Hindlimb muscle (tissue), 1 donor: ENCODE results near the gene GPBP1. TPM values are rescaled to one million over a fixed set of nuclear protein-coding genes. Genes with fewer than 3 reads are reported as not detected.
"Not testable (repeated sequence)": the region's sequence is repeated elsewhere in the genome, so short reads cannot be mapped to it uniquely, and the experiment has no call there.

Experiments
- DNase-seq: peaks from one replicate; pipeline ENCODE4 v3.0.0-alpha.2; 2013
- polyA plus RNA-seq: library from polyadenylated mRNA; unstranded; fragments of 120-200 nt; gene quantifications from one replicate; pipeline ENCODE4 v1.2.1, GENCODE V29; 2013; ENCODE audit not compliant: insufficient read length

The GPBP1 gene
- polyA plus RNA-seq, 1 donor, result 78.6 TPM

- DNase-seq, result no peak
Measured at GRCh38 chr5:57177479-57178156, 3.8 kb downstream of the GPBP1 start.

DNA sequence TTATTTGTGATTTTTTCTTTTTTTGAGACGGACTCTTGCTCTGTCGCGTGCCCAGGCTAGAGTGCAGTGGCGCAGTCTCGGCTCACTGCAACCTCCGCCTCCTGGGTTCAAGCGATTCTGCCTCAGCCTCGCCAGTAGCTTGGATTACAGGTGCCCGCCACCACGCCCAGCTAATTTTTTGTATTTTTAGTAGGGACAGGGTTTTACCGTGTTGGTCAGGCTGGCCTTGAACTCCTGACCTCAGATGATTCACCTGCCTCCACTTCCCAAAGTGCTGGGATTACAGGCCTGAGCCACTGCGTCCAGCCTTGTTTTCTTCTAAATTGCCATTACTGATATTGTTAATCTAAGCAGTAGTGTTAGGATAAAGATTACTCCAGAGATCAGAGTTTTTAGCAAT, 4.4 kb downstream of the GPBP1 start:
- not testable (repeated sequence) for DNase-seq

GRCh38 chr5:57179262-57180200, 5.7 kb downstream of the GPBP1 start:
- no peak for DNase-seq

GRCh38 chr5:57181154-57181553, 7.3 kb downstream of the GPBP1 start:
- DNase-seq, result no peak

DNA sequence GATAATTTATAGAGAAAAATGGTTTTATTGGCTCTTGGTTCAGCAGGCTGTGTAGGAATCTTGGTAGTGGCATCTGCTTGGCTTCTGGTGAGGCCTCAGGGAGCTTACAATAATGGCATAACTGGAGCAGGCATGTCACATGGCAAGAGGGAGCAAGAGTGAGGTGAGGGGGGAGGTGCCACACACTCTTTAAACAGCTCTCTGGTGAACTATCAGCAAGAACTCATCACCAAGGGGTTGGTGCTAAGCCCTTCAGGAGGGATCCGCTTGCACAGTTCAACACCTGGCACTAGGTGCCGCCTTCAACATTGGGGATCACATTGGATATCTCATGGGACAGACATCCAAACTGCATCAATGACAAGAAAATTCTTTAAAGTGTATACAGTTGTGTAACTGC, 10.5 kb downstream of the GPBP1 start:
- DNase-seq, result no peak

- no peak for DNase-seq
Measured at GRCh38 chr5:57185313-57185712, 11.5 kb downstream of the GPBP1 start.

DNA sequence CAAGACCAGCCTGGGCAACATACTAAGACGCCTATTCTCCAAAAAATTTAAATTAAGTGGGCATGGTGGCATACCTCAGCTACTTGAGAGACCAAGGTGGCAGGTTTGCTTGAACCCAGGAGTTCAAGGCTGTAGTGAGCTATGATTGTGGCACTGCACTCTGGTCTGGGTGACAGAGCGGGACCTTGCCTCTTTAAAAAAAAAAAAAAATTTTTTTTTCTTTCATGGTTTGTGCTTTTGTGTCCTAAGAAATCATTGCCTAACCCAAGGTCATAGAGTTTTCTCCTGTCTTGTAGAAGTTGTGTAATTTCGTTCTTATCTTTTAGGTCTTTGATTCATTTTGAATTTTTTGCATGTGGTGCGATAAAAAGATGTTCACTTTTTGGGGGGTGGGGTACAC, 12.3 kb downstream of the GPBP1 start:
- DNase-seq, result no peak

DNA sequence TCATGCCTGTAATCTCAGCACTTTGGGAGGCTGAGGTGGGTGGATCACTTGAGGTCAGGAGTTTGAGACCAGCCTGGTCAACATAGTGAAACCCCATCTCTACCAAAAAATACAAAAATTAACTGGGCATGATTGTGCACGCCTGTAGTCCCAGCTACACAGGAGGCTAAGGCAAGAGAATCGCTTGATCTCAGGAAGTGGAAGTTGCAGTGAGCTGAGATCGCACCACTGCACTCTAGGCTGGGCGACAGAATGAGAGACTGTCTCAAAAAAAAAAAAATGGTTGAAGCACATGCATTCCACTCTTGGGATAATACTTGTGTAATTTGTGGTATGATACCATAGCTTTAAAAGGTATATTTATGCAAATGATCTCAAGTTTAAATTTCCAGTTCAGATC, 14.1 kb downstream of the GPBP1 start:
- not testable (repeated sequence) for DNase-seq

GRCh38 chr5:57189515-57189914, 15.7 kb downstream of the GPBP1 start:
- no peak for DNase-seq

GRCh38 chr5:57190593-57190992, 16.7 kb downstream of the GPBP1 start:
- no peak for DNase-seq

DNA sequence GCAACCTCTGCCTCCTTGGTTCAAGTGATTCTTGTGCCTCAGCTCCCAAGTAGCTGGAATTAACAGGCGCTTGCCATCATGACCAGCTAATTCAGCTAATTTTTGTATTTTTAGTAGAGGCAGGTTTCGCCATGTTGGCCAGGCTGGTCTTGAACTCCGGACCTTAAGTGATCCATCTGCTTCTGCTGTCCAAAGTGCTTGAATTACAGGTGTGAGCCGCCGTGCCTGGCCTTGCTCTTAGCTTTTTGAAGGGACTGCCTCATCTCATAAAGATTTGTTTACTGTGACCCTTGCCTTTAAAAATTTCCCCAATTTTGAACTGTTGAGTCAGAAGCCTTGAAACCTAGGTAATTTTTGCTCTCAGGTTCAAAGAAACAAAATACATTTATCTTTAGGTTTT, 17.3 kb downstream of the GPBP1 start:
- no peak for DNase-seq

DNA sequence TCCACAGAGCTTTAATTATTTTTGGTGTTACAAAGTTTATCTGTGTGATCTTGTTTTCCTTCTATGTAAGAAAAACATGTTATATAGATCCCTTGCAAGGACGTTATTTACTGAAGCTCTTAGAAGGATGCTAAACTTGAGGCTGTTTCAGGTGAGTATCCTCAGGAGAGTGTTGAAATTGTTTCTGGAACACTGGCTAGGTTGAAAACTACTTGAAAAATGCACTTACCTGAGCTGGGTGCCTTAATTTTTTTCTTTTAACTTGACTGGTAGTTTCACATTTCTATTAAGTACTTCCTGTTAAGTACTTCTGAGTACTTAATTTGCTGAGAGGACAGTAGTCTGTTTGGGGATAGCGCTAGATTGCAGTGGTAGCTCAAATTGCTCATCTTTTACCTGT, 18.1 kb downstream of the GPBP1 start:
- no peak for DNase-seq

DNA sequence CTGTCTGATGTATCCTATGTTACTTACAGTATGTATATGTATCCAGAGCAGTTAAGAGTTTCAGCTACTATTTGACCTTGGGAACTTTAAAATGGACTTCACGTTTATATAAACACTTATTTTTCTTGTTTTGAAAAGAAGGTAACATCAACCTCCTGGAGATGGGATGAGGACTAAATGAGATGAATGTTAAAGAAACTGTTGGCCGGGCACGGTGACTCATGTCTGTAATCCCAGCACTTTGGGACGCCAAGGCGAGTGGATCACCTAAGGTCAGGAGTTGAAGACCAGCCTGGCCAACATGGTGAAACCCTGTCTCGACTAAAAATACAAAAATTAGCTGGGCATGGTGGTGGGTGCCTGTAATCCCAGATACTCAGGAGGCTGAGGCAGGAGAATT, 19.0 kb downstream of the GPBP1 start:
- not testable (repeated sequence) for DNase-seq

- DNase-seq, result no peak
Measured at GRCh38 chr5:57193757-57194413, 20.0 kb downstream of the GPBP1 start.

DNA sequence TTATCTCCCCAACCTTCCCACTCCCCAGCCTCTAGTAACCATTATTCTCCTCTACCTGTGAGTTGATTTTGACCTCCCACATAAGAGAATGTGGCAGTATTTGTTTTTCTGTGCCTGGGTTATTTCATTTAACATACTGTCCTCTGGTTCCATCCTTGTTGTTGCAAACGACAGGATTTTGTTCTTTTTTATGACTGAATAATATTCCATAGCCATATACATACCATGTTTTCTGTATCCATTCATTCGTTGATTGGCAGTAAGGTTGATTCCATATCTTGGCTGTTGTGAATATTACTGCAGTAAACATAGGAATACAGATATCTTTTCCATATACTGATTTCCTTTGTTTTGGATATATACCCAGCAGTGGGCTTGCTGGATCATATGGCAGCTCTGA, 20.8 kb downstream of the GPBP1 start:
- no peak for DNase-seq

GRCh38 chr5:57195060-57195459, 21.2 kb downstream of the GPBP1 start:
- DNase-seq, result no peak

- no peak for DNase-seq
Measured at GRCh38 chr5:57199866-57200265, 26.0 kb downstream of the GPBP1 start.

DNA sequence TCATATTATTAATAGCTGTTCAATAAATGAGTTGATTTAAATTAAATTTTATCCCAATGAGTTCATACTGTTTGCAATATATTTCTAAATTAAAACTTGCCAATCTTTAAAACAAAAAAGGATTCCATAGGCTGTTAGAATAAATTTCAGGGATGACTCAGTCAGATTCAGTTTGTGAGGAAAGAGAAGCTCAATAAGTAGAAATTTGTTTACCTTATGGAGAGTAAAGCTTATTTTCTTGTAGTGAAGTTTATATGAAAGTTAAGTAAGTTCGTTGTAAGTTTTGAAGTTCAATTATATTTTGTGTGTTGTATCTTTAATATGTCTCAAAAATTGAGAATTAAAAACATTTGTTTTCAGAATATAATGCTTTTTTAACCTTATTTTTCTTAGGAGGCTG, 29.0 kb downstream of the GPBP1 start:
- DNase-seq, result no peak

- no peak for DNase-seq
Measured at GRCh38 chr5:57207007-57207653, 33.3 kb downstream of the GPBP1 start.

GRCh38 chr5:57207681-57208080, 33.8 kb downstream of the GPBP1 start:
- DNase-seq, result no peak

GRCh38 chr5:57209316-57210040, 35.6 kb downstream of the GPBP1 start:
- DNase-seq, result no peak

DNA sequence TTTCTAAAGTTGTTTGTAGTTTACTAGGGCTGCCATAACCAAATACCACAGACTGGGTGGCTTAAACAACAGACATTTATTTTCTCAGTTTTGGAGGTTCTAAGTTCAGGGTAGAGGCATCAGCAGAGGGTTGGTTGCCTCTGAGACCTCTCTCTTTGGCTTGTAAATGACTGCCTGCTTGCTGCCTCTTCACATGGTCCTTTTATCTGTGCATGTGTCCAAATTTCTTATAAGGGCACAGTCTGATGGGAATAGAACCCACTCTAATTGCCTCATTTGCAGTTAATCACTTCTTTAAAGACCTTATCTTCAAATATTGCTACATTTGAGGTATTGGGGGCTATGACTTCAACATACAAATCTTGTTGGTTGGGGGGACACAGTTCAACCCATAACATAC, 36.8 kb downstream of the GPBP1 start:
- no peak for DNase-seq
